SK-N-SH (cell line): Measurements from ENCODE around the gene DCAF8.

ENCODE experiments used
- CHD2 ChIP-seq: fragments of 150-350 bp; IDR thresholded peaks from 2 replicates; pipeline ENCODE4 v1.6.1; 2018; ENCODE audit warnings: low read length; ENCODE audit not compliant: partially characterized antibody
- POLR2AphosphoS5 ChIP-seq: IDR thresholded peaks from 2 replicates; pipeline ENCODE4 v1.6.1; 2012; ENCODE audit warnings: low read depth, low read length
- TF ChIP-seq, protein P1 (sequence below): fragments of 200-600 bp; sonication (generic); IDR thresholded peaks from 2 replicates; pipeline ENCODE4 v1.6.1; 2017; ENCODE audit warnings: antibody characterized with exemption, mild to moderate bottlenecking, moderate library complexity

DNA sequence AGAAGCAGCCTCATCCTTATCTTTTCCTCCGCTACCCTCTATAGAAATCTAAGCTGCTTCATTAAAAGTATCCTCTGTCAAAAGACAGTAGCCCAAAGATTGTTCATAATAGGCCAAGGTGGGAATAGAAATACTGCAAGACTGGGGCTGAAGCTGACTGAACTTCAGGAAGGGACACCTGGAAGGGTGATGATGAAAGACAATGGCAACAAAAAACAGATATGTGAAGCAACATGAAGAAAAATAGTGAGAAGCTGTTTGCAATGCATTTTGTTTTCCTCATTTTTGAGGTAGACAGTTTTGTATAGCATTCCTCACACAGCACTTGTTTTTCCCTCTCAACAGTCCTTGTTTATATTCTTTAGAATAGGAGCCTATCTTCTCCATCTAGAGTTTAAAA lies 16.9 kb downstream of the DCAF8 start:
- TF ChIP-seq, protein P1, sequence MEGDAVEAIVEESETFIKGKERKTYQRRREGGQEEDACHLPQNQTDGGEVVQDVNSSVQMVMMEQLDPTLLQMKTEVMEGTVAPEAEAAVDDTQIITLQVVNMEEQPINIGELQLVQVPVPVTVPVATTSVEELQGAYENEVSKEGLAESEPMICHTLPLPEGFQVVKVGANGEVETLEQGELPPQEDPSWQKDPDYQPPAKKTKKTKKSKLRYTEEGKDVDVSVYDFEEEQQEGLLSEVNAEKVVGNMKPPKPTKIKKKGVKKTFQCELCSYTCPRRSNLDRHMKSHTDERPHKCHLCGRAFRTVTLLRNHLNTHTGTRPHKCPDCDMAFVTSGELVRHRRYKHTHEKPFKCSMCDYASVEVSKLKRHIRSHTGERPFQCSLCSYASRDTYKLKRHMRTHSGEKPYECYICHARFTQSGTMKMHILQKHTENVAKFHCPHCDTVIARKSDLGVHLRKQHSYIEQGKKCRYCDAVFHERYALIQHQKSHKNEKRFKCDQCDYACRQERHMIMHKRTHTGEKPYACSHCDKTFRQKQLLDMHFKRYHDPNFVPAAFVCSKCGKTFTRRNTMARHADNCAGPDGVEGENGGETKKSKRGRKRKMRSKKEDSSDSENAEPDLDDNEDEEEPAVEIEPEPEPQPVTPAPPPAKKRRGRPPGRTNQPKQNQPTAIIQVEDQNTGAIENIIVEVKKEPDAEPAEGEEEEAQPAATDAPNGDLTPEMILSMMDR: no peak
- TF ChIP-seq POLR2AphosphoS5 (no peak), CHD2 (no peak)
